Activated naive CD8-positive, alpha-beta T cell treated with anti-CD3 and anti-CD28 coated beads, Interleukin-2, amount 50 U/mL, for 16 hours (primary cell): ENCODE results near the gene SLC6A11.

Experiments
- DNase-seq: peaks from one replicate; pipeline ENCODE4 v3.0.0-alpha.2; 2020; ENCODE audit warnings: low read depth, low spot score

SLC6A11 gene

DNA sequence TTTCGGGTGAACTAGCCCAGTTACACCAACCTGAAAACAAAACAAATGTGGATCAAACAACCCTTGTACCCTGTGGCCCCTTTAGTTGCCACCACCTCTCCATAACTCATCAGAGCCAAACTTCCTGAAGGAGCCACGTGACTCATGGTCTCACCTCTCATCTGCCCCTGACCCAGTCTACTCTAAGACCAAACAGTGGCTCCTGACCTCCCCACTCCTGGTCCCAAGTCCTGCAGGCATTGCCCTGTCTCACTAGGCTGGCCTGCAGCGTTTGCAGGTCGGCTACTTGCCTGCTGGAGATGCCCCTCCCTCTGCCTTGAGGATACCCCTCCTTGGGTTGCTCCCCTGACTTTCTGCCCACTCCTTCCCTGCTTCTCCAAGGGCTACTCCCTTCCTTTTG, 23.1 kb downstream of the SLC6A11 start:
- DNase-seq = no peak

DNA sequence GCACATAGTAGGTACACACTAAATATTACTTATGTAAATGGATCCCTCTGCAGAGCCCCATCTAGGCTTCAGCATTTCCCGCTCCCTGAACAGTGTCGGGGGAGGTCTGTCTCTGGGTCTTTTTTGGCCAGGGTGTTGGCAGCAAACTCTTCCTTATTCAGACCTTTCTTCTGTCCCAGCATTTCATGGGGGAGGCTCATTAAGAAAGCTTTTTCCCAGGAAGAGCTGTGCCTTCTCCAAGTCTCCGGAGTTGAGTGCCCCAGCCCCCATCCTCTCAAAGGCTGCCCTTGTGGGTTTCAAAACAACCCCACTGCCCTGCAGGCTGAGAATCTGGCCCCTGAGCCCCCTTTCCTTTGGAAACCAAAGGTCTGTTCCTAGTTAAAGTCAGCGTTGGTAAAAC, 25.1 kb downstream of the SLC6A11 start:
- no peak for DNase-seq

DNA sequence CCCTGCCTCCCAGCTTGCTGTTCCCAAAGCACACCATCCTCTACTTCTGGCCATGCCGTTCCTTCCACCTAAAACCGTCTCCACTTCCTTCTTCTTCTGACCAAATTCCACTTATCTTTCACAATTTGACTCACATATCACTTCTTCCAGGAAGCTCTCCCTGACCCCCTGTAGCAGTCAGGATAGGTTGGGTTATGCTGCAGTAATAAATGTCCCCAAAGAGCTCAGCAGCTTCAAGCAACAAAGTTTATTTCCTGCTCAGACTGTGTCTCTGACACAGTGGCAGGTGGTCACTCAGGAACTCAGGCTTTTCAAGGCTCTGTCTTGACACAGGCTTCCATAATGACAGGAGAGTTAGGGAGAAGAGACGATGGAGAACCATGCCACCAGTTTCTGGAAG, 27.4 kb downstream of the SLC6A11 start:
- DNase-seq = no peak

DNA sequence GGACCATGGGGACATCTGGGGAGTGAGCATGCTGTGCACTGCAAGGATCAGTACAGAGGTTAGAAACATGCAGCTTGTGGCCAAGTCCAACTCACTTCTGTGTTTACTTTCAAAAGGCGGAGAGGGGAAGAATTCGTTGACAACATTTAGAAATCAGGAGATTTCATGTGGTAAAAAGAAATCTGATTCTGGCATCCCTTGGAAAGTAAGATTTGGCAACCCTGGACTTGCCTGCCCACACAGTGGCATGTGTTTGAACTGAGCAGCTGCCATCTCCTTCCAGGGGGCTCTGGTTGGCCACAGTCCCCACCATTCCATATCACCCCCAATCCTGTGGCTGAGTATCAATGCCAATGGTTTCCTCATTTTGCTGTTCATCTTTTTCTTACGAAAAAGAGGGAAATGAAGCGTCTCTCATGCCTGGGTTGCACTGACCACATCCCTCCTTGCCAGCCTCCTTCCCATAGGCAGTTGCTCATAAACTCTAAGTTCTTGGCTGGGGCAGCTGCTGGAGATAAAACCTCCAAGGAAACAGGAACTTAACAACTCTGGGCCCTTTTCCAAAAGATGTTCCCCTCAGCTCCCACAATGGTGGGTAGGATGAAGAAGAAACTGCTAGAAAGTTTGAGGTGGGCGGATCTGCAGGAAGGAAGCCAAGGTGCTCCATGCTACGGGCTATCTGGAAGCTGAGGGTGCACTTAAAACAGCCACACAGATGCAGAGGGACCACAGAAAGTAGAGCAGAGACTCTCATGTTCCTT, 29.2 kb downstream of the SLC6A11 start:
- no peak for DNase-seq

DNA sequence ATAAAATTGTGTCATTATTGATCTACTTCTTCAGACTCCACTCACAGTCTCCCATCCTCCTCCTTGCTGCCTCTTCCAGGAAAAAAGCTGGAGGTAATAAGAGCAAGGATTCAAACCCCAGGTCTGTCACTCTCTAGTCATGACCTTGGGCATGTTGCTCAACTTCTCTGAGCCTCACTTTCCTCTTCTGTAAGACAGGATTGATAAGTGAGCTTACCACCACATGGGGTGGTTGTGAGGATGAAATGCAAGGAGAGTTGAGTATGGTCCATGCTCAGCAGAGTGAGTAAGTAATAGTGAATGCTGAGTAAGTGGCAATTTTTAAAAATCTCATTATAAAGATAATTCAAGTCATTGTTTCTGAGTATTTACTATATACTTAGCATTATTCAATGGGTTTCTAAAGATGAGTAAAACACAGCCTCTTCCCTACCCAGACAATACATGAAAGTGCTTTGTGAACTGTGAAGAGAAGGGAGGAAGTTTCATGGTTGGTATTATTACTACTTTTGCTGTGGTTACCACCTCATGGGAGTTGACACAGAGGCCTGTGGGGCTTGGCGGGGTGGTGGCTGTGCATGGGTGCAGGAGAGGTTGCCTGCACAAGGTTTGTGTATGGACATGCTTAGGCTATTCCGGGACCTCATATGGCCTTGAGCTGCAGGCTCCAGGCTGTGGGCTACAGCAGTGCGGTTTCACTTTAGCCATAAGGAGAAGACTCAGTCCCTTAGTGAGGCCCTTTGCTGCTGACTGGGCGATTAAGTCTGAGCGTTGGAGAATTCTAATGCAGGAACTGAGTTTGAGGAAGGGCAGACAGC, 30.0 kb downstream of the SLC6A11 start:
- no peak for DNase-seq

DNA sequence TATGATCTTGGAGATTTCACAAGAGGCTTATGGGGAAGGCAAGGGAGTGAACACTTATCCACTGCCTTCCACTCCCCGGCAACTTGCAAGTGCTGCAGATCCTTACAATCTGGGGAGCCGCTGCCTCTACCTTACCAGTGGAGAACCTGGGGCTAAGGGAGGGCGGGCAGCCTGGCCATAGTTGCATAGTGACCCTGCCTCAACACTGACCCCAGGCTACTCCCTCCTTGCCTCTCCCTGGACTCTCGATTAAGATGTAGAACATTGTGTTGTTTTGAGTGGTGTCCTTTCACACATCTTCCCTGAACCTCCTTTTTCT, 30.6 kb downstream of the SLC6A11 start:
- DNase-seq = no peak

DNA sequence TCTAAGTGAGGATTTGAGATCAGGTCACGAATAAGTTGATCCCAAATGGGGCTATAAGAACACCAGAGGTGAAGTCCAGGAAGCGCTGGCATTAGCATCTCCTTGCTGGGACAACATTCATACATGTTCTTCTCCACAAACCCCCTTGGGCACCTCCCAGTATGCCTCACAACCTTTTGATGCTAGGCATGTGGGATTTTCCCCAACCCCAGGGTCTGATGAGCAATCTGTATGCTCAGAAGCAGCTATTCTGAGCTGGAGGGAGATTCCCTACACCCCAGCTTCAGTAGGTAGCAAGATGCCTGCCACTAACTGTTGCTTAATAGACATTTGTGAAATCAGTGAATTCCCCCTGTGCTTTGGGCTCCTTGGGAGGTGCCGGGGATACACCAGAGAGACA, 32.2 kb downstream of the SLC6A11 start:
- DNase-seq = no peak

DNA sequence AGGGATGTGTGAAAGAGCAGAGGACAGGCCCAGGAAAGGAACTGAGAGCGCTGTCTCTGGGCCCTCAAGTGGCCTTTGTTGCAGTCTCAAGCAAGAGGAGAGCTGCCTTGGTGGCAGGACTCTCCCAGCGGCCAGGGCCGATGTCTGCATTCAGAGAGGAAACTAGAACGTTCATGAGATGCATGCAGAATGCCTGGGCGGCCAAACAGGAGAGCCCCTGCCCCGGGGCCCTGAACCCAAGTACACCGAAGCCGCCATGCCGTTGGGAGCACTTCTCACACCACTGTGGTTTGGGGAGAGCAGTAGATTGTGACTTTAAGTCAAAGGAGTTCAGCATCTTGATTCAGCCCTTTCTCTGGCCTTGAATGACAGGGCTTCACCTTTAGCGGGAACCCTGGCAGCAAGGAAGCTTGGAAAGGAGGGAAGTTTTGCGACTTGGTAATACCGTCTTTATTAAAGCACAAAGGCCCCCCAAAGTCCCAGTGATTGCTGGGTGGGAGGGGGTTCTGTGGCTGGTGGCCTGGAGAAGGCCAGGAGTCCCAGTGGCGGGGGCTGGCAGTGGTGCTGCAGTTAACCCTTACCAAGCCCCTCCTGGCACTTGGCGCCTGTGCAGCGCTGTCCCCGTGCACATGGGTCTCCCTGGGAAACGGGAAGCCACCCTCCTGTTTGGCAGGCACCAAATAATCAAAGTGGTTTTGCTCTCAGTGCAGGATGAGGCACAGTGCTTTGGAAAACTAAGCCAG, 36.2 kb downstream of the SLC6A11 start:
- DNase-seq = no peak

DNA sequence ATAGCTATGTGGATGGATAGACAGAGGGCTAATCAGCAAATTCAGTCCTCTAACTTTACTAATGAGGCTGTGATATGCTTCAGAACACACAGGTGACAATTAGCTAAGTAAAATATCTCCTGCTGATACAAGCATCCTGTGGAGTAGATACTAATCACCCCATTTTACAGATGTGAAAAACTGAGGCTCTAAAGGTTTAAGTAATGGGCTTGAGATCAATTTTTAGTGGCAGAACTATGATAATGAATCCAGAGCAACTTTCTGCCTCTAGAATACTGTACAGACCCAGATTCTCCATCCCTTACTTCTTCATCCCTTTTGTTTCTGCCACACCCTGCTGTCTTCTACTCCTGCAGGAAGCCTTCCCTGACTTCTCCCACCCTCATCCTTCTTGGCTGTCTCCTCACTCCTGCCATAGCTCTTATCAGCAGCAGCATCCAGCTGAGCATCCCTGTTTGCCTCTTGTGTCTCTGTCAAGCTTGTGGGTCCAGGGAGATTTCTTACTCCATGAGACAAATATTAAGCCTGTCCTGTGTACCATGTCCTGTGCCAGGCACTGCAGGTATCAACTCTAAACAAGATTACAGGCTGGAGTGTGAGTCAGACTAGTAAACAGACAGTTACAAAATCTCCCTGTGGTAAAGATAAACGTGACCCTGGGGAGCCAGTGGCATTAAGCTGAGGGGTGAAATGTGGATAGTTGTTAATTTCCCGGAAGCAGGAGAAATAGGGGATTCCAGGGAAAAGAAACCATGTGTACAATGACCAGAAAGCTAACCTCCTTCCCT, 39.2 kb downstream of the SLC6A11 start:
- DNase-seq = no peak

DNA sequence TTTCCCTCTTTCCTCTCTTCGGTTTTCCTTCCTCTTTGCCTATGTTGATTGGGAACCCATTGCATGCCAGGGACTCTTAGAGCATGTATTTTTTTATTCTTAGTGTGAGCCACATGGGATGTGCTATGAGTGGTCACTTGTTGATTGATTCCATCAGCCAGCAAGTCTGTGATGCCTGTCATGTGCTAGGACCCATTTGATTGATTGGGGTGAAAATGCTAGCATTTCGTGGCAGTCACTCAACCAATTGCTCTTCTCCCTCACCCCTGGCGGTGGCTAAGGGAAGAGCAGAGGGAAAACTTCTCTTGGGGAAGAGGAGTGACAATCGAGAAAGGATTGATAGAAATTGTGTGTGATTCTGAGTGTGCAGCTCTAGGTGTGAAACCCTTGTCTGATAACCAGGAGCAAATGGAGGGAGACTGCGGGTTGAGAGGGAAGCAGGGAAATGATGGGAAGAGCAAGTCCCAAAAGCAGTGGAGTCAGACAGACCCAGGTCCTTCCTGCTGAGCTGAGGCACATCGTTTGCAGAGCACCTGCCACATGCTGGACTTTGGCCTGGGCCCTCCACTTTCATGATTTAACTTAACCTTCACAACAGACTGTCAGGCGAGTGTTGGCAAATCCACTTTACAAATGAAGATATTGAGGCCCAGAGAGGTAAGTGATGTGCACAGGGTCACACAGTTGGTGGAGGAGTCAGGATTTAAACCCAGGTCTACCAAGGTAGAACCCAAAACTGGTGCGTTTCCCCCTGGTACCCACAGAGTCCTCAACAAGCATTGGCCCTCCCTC, 40.0 kb downstream of the SLC6A11 start:
- no peak for DNase-seq

DNA sequence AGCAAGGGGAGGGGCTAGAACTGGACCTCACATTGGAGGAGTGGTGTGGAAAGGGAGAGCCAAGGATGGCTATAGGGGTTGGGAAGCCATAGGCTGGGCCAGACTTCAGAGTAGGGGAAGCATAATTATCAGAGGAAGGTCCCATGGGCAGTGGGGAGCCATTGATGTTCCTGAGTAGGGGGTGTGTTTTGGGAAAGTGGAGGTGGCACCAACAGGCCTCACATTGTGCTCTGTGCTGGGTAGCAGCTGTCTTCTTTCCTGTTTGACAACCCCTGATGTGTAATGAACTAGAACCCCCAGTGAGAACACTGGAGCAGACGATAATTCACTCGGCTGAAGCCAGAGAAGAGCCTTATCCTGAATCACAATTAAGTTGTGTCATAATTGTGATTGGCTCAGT, 41.2 kb downstream of the SLC6A11 start:
- no peak for DNase-seq

DNA sequence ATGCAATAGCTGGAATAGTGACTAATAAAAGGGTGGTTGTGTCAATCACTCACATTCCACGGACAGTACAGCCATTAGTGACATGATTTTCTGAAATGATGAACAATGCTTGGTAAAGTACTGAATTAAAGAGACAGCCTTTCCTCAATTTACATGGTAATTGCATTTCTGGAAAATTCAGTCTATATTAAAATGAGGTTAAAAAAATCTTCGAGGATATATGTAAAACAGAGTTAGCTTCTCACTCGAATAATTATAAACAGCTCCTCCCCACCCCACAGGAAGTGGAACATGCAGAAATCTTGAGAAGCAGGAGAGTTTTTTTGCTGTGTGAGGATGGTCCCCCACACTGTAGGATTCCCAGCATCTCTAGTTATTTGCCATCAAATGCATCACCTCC, 42.1 kb downstream of the SLC6A11 start:
- DNase-seq = no peak

DNA sequence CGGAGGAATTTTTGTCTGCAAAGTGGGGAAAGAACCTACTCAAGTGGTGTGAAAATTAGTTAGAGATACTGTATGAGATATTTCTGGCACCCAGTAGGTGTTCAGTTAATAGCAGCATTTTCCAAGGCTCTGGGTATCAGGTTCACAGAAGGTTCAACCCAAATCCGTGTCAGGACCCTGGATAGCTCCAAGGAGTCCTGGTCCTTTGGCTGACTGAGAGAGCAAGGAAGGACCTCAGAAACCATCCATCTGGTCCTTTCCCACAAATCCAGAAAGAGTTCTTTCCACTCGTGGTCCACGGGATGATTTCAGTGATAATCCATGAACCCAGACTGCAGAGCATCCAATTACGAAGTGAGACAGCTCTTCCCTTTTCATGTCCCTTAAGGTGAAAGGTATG, 51.4 kb downstream of the SLC6A11 start:
- no peak for DNase-seq

DNA sequence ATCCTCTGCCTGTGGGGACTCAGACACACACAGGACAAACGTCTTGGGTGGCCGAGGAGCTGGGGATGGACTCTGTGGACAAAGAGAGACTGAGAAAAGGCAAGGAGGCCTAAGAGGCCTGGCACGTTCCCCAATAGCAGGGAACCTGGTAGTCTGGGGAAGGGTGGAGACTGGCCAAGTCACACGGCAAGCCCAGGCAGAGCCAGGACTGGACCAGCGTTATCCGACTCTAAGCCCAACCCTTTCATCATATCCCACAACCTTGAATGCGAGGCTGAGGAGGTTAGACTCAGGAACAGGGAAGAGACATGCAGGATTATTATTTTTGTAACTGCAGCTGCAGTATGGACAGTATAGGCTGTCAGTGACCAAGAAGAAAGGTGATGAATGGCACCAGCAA, 53.4 kb downstream of the SLC6A11 start:
- DNase-seq = no peak

DNA sequence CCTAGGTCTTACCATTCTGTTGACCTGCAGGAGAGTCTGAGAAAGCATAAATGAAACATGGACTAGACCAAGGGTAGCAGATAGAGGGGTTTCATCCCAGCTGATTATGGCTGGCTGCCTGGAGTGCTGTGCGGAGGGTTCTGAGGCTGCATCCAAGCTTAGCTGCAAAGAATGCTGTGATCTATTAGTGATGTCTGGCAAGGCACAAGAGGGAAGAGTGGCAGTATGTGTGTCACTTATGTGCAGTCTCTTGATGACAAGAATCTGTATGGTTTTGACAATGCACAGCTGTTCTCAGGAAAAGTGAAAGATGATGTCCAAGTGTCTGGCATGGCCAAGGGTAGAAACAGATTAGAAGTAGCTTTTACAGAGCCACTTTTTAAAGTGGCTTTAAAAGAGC, 54.3 kb downstream of the SLC6A11 start:
- DNase-seq = no peak

DNA sequence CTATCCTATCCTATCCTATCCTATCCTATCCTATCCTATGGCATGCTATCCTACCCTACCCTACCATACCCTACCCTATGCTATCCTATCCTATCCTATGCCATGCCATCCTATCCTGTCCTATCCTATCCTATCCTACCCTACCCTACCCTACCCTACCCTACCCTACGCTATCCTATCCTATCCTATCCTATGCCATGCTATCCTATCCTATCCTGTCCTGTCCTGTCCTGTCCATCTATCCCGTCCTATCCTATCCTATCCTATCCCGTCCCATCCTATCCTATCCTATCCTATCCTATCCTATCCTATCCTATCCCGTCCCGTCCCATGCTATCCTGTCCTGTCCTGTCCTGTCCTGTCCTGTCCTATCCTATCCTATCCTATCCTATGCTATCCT, 57.4 kb downstream of the SLC6A11 start:
- no peak for DNase-seq

DNA sequence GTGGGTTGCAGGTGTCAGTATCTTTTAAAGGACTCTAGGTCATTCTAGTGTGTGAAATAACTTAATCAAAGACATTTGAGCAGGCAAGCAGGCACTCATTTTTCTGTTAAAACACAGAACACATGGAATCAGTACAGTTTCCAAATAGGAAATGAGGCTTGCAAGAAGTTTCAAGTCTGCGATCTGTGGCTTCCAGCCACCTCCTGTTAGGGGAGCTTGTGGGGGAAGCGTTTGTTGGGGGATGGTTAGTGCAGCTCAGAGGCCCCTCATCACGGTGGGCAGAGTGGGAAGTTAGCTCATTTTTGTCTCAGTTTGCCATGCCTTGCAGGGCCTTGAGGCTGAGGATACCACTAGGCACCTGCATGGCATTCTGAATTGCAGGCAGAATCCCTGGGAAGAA, 59.9 kb downstream of the SLC6A11 start:
- no peak for DNase-seq

DNA sequence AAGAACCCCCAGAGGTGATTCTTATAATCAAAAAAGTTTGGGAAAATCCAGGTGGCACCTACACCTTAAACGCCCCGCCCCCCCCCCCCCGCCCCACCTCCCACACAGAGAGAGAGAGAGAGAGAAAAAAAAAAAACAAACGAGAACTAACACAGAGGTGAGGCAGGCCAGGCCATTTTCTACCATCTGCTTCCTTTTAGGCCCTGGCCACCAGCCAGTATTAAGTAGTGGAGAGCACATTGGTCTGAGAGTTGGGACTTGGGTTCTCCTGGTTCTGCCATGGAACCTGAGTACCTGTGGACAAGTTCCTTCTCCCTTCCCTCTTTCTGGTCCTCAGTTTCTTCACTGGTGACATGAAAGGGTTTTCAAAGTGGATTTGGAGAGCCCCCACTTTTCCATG, 60.6 kb downstream of the SLC6A11 start:
- DNase-seq = no peak

DNA sequence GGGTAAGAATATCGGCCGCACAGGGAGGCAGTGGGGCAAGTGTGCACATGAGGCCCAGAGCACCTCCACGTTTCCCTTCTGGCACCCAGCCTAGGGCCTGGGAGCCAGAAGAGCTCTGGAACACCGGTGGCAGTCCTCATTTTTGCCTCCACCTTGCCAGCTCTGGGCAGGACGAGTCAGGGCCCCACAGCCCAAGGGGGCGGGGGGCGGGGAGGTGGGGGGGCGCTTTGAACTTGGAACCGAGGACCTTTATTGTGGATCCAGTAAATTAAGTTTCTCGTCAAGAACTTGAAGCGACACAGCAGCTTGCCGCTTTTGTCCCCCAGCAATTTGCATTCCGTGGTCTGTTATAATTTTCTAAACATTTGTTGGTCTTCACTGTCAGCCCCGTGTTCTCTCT, 66.8 kb downstream of the SLC6A11 start:
- DNase-seq = no peak

DNA sequence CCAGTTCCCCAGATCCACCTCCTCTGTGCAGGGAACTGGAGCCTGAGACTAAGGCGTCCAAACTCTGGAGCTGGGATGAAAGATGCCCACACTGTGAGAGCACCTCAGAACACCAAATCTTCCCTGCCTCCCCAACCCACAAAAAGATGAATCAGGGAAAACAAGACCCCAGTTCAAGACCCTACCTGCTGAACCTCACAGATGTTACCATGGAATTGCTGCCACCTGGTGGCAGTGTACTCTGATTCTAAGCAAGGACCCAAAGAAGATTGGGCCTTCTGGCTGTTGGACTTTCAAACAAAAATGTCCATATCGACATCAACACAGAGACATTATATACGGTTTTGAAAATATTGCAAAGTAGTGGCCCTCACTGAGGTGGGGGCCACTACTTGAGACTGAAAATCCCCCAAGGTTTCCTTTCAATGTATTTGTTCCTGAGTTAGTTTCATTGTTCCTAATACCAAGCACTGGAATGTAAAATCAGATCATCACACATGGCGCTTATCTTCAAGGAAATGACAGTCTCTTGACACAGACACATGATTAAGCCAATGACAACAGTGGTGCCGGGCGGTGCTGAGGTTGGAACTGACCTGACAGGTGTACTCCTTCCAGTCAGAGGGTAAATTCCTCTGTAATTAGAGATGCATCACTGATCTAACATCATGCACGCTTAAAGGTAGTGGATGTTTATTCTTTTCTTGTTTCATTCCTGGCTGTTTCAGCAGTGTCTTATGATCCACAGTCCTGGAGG, 67.6 kb downstream of the SLC6A11 start:
- DNase-seq = no peak
